ENCODE results near the gene FAM217A. TPM values are rescaled to one million over a fixed set of nuclear protein-coding genes. Genes with fewer than 3 reads are reported as not detected.
"Not testable (repeated sequence)": the region's sequence is repeated elsewhere in the genome, so short reads cannot be mapped to it uniquely, and the experiment has no call there.

Gene FAM217A
- total RNA-seq: not detected

GRCh38 chr6:4078691-4079471, at the start of gene FAM217A:
TSS of gene FAM217A (minus strand) at chr6:4079137. CDS start at chr6:4077414, 1,723 bp downstream.
- Mint-ChIP-seq H3K36me3 (no peaks in the 10 kb centered on the region), H3K4me3 (no peak within 1 kb of the TSS), H3K27me3 (peaks cover 18% of the 10 kb centered on the region), H3K9me3 (no peaks in the 10 kb centered on the region), H3K27ac (no peak within 1 kb of the TSS), H3K4me1 (ENCODE audit: low read depth) (no peaks in the 10 kb centered on the region)
- DNase-seq: no peak
- intact Hi-C loops (cut with micrococcal nuclease): no loop called here
- ChIA-PET POLR2A (no interaction called here), CTCF (no interaction called here)

- ChIA-PET CTCF (interaction anchor here (0.8 to 0.9 kb wide), 2 partner anchors 27 to 73 kb away, joined by 3 to 5 read pairs; no protein-coding TSS in a partner anchor), POLR2A (no interaction called here)
- H3K36me3 Mint-ChIP-seq: peaks cover 58% of the 10 kb centered on the region
- no peak overlapping the region for H3K27ac Mint-ChIP-seq
- intact Hi-C loops (cut with micrococcal nuclease): no loop called here
- no peaks in the 10 kb centered on the region for H3K27me3 Mint-ChIP-seq
- no peak overlapping the region for H3K4me3 Mint-ChIP-seq
- no peak for DNase-seq
- H3K4me1 Mint-ChIP-seq (ENCODE audit: low read depth): peaks cover 7% of the 10 kb centered on the region
- H3K9me3 Mint-ChIP-seq: peaks cover 2% of the 10 kb centered on the region
Measured at GRCh38 chr6:4128072-4128471, 49.1 kb upstream of the FAM217A start.

- no peaks in the 10 kb centered on the region for H3K9me3 Mint-ChIP-seq
- intact Hi-C loops (cut with micrococcal nuclease): no loop called here
- POLR2A ChIA-PET: no interaction called here
Measured at GRCh38 chr6:4125933-4126864, 47.3 kb upstream of the FAM217A start.

GRCh38 chr6:4125500-4125899, 46.6 kb upstream of the FAM217A start:
- Mint-ChIP-seq H3K9me3 (no peaks in the 10 kb centered on the region), H3K36me3 (peaks cover 52% of the 10 kb centered on the region), H3K4me1 (ENCODE audit: low read depth) (peaks cover 7% of the 10 kb centered on the region), H3K27me3 (no peaks in the 10 kb centered on the region), H3K27ac (no peak overlapping the region), H3K4me3 (no peak overlapping the region)
- intact Hi-C loops (cut with micrococcal nuclease): no loop called here
- ChIA-PET CTCF (no interaction called here), POLR2A (no interaction called here)
- no peak for DNase-seq

More at GRCh38 chr6:4125933-4126864, 47.3 kb upstream of the FAM217A start:
- Mint-ChIP-seq H3K4me1 (ENCODE audit: low read depth) (peaks cover 7% of the 10 kb centered on the region), H3K4me3 (no peak overlapping the region), H3K36me3 (peaks cover 50% of the 10 kb centered on the region), H3K27me3 (no peaks in the 10 kb centered on the region), H3K27ac (no peak overlapping the region)
- CTCF ChIA-PET: no interaction called here
- DNase-seq: no peak

- Mint-ChIP-seq H3K27ac (no peak overlapping the region), H3K4me3 (no peak overlapping the region), H3K27me3 (no peaks in the 10 kb centered on the region), H3K36me3 (peaks cover 47% of the 10 kb centered on the region), H3K9me3 (no peaks in the 10 kb centered on the region), H3K4me1 (ENCODE audit: low read depth) (peaks cover 7% of the 10 kb centered on the region)
- ChIA-PET POLR2A (no interaction called here), CTCF (no interaction called here)
- intact Hi-C loops (cut with micrococcal nuclease): no loop called here
- DNase-seq: no peak
Measured at GRCh38 chr6:4124351-4124750, 45.4 kb upstream of the FAM217A start.

GRCh38 chr6:4115741-4116140, 36.8 kb upstream of the FAM217A start:
- peaks cover 29% of the 10 kb centered on the region for H3K9me3 Mint-ChIP-seq
- ChIA-PET CTCF (no interaction called here), POLR2A (no interaction called here)
- H3K27me3 Mint-ChIP-seq: no peaks in the 10 kb centered on the region
- H3K4me3 Mint-ChIP-seq: no peak overlapping the region
- no peaks in the 10 kb centered on the region for H3K4me1 Mint-ChIP-seq (ENCODE audit: low read depth)
- no peak overlapping the region for H3K27ac Mint-ChIP-seq
- H3K36me3 Mint-ChIP-seq: peaks cover 49% of the 10 kb centered on the region
- intact Hi-C loops (cut with micrococcal nuclease): no loop called here
- DNase-seq: no peak

GRCh38 chr6:4114123-4114522, 35.2 kb upstream of the FAM217A start:
- H3K36me3 Mint-ChIP-seq: peaks cover 40% of the 10 kb centered on the region
- no peaks in the 10 kb centered on the region for H3K4me1 Mint-ChIP-seq (ENCODE audit: low read depth)
- peaks cover 29% of the 10 kb centered on the region for H3K9me3 Mint-ChIP-seq
- intact Hi-C loops (cut with micrococcal nuclease): no loop called here
- H3K27me3 Mint-ChIP-seq: no peaks in the 10 kb centered on the region
- ChIA-PET POLR2A (no interaction called here), CTCF (no interaction called here)
- no peak overlapping the region for H3K27ac Mint-ChIP-seq
- no peak overlapping the region for H3K4me3 Mint-ChIP-seq
- no peak for DNase-seq

GRCh38 chr6:4113649-4114048, 34.7 kb upstream of the FAM217A start:
- Mint-ChIP-seq H3K27me3 (no peaks in the 10 kb centered on the region), H3K9me3 (peaks cover 29% of the 10 kb centered on the region), H3K4me3 (no peak overlapping the region), H3K36me3 (peaks cover 38% of the 10 kb centered on the region), H3K27ac (no peak overlapping the region), H3K4me1 (ENCODE audit: low read depth) (no peaks in the 10 kb centered on the region)
- ChIA-PET POLR2A (no interaction called here), CTCF (no interaction called here)
- intact Hi-C loops (cut with micrococcal nuclease): no loop called here
- DNase-seq: no peak

- no peak overlapping the region for H3K27ac Mint-ChIP-seq
- intact Hi-C loops (cut with micrococcal nuclease): no loop called here
- H3K4me1 Mint-ChIP-seq (ENCODE audit: low read depth): no peaks in the 10 kb centered on the region
- ChIA-PET CTCF (no interaction called here), POLR2A (no interaction called here)
- peaks cover 29% of the 10 kb centered on the region for H3K9me3 Mint-ChIP-seq
- H3K36me3 Mint-ChIP-seq: peaks cover 26% of the 10 kb centered on the region
- DNase-seq: no peak
- H3K4me3 Mint-ChIP-seq: no peak overlapping the region
- H3K27me3 Mint-ChIP-seq: no peaks in the 10 kb centered on the region
Measured at GRCh38 chr6:4112366-4112765, 33.4 kb upstream of the FAM217A start.

GRCh38 chr6:4109363-4109815, 30.5 kb upstream of the FAM217A start:
- not testable (repeated sequence) for H3K4me3 Mint-ChIP-seq

GRCh38 chr6:4108561-4109093, 29.7 kb upstream of the FAM217A start:
- H3K9me3 Mint-ChIP-seq: peaks cover 15% of the 10 kb centered on the region
- CTCF ChIA-PET: no interaction called here
- no peak for DNase-seq
- H3K27me3 Mint-ChIP-seq: no peaks in the 10 kb centered on the region
- no peaks in the 10 kb centered on the region for H3K4me1 Mint-ChIP-seq (ENCODE audit: low read depth)
- H3K36me3 Mint-ChIP-seq: no peaks in the 10 kb centered on the region
- no peak overlapping the region for H3K4me3 Mint-ChIP-seq
- intact Hi-C loops (cut with micrococcal nuclease): no loop called here
- POLR2A ChIA-PET: no interaction called here
- H3K27ac Mint-ChIP-seq: no peak overlapping the region

More at GRCh38 chr6:4109363-4109815, 30.5 kb upstream of the FAM217A start:
- H3K36me3 Mint-ChIP-seq; H3K4me1 Mint-ChIP-seq (ENCODE audit: low read depth); DNase-seq; intact Hi-C loops (cut with micrococcal nuclease); H3K27ac Mint-ChIP-seq; POLR2A ChIA-PET; CTCF ChIA-PET; H3K27me3 Mint-ChIP-seq: not testable (repeated sequence)
- peaks cover 22% of the 10 kb centered on the region for H3K9me3 Mint-ChIP-seq

GRCh38 chr6:4107873-4108272, 28.9 kb upstream of the FAM217A start:
- intact Hi-C loops (cut with micrococcal nuclease): no loop called here
- CTCF ChIA-PET: no interaction called here
- H3K9me3 Mint-ChIP-seq: peaks cover 9% of the 10 kb centered on the region
- no peak overlapping the region for H3K27ac Mint-ChIP-seq
- no peaks in the 10 kb centered on the region for H3K4me1 Mint-ChIP-seq (ENCODE audit: low read depth)
- no peaks in the 10 kb centered on the region for H3K36me3 Mint-ChIP-seq
- no peak overlapping the region for H3K4me3 Mint-ChIP-seq
- POLR2A ChIA-PET: no interaction called here
- DNase-seq: no peak
- no peaks in the 10 kb centered on the region for H3K27me3 Mint-ChIP-seq

All from activated CD4-positive, alpha-beta memory T cell treated with anti-CD3 and anti-CD28 coated beads for 36 hours (primary cell).